GM19455 (cell line): Measurements from ENCODE around the gene PAAF1.
A peak's percentile ranks its signal among the peaks of the same experiment; 100 is the strongest.

Source experiments
- ATAC-seq: cut with Tn5 transposase; IDR thresholded peaks from one replicate; pipeline ENCODE4 v1.9.1; 2021; ENCODE audit not compliant: unreplicated experiment

The PAAF1 gene

GRCh38 chr11:73969991-73970800, 93.4 kb downstream of the PAAF1 start:
- no peak for ATAC-seq

GRCh38 chr11:73971175-73971719, 94.4 kb downstream of the PAAF1 start:
- ATAC-seq, result no peak

GRCh38 chr11:73972187-73972586, 95.4 kb downstream of the PAAF1 start:
- no peak for ATAC-seq

- ATAC-seq, result no peak
Observed at GRCh38 chr11:73972620-73973449, 96.0 kb downstream of the PAAF1 start.

GRCh38 chr11:73974604-73975478, 98.0 kb downstream of the PAAF1 start:
- no peak for ATAC-seq

- ATAC-seq, result no peak
Observed at GRCh38 chr11:73975479-73975757, 98.6 kb downstream of the PAAF1 start.

- no peak for ATAC-seq
Observed at GRCh38 chr11:73976451-73977151, 99.8 kb downstream of the PAAF1 start.

- ATAC-seq, result no peak
Observed at GRCh38 chr11:73977856-73978519, 101.2 kb downstream of the PAAF1 start.

GRCh38 chr11:73978576-73979086, 101.8 kb downstream of the PAAF1 start:
- ATAC-seq, result no peak

- peak; percentile 40 for ATAC-seq
Observed at GRCh38 chr11:73980001-73980961, 103.5 kb downstream of the PAAF1 start.
